ENCODE measurements around the gene PLK5. TPM values are rescaled to one million over a fixed set of nuclear protein-coding genes. Genes with fewer than 3 reads are reported as not detected.

Gene PLK5
- total and polyA plus RNA-seq, 2 experiments from 2014 or later: 0.97 to 1.2 TPM

GRCh38 chr19:1585243-1585580, 61.3 kb downstream of the PLK5 start (continued):
- TF ChIP-seq ZNF462 (CRISPR knock-in tag; IDR thresholded peaks at IDR 0.05) (no peak), JUNB (IDR thresholded peaks at IDR 0.05; ENCODE audit: unreplicated experiment) (no peak), ZNF331 (CRISPR knock-in tag; IDR thresholded peaks at IDR 0.05; ENCODE audit: low read depth) (no peak), CREB1 (CRISPR knock-in tag; IDR thresholded peaks at IDR 0.05; ENCODE audit: low read depth) (no peak)

Small RNA genes lying within 50 kb of the gene (small RNA-seq; reads per million reads assigned to genes)
- not detected for gene AC005943.2 (ENCODE audit: low replicate concordance)
- not detected for gene RN7SL477P (ENCODE audit: low replicate concordance)

Other genes starting within 250 kb of the PLK5 start
- gene FAM174C, start 248.5 kb upstream of the PLK5 start, total RNA-seq (2014; rRNA removed; shearing (Covaris generic)): 39.2 and 60.4 TPM in 2 replicates
- 62.3 and 68.0 TPM in 2 replicates for gene FAM174C, start 248.5 kb upstream of the PLK5 start, polyA plus RNA-seq (2016; fragmentation: Nextera tagmentation; extraction: Ambion mirVana)
- gene EFNA2, start 238.2 kb upstream of the PLK5 start, total RNA-seq (2014; rRNA removed; shearing (Covaris generic)): 8.2 and 10.3 TPM in 2 replicates
- 2.7 and 4.8 TPM in 2 replicates for gene EFNA2, start 238.2 kb upstream of the PLK5 start, polyA plus RNA-seq (2016; fragmentation: Nextera tagmentation; extraction: Ambion mirVana)
- 128 and 132 TPM in 2 replicates for gene NDUFS7, start 140.2 kb upstream of the PLK5 start, total RNA-seq (2014; rRNA removed; shearing (Covaris generic))
- gene NDUFS7, start 140.2 kb upstream of the PLK5 start, polyA plus RNA-seq (2016; fragmentation: Nextera tagmentation; extraction: Ambion mirVana): 201 and 203 TPM in 2 replicates
- gene GAMT, start 122.5 kb upstream of the PLK5 start, total RNA-seq (2014; rRNA removed; shearing (Covaris generic)): 21.5 and 27.3 TPM in 2 replicates
- 33.6 and 36.9 TPM in 2 replicates for gene GAMT, start 122.5 kb upstream of the PLK5 start, polyA plus RNA-seq (2016; fragmentation: Nextera tagmentation; extraction: Ambion mirVana)
- gene DAZAP1, start 116.5 kb upstream of the PLK5 start, total RNA-seq (2014; rRNA removed; shearing (Covaris generic)): 180 and 194 TPM in 2 replicates
- gene DAZAP1, start 116.5 kb upstream of the PLK5 start, polyA plus RNA-seq (2016; fragmentation: Nextera tagmentation; extraction: Ambion mirVana): 44.1 and 48.1 TPM in 2 replicates
- gene RPS15, start 85.7 kb upstream of the PLK5 start, total RNA-seq (2014; rRNA removed; shearing (Covaris generic)): 2,953 and 3,723 TPM in 2 replicates
- gene RPS15, start 85.7 kb upstream of the PLK5 start, polyA plus RNA-seq (2016; fragmentation: Nextera tagmentation; extraction: Ambion mirVana): 3,861 and 4,267 TPM in 2 replicates
- 14.3 and 18.3 TPM in 2 replicates for gene APC2, start 74.0 kb upstream of the PLK5 start, total RNA-seq (2014; rRNA removed; shearing (Covaris generic))
- gene APC2, start 74.0 kb upstream of the PLK5 start, polyA plus RNA-seq (2016; fragmentation: Nextera tagmentation; extraction: Ambion mirVana): 1.4 TPM in 2 replicates
- gene C19orf25, start 44.9 kb upstream of the PLK5 start, total RNA-seq (2014; rRNA removed; shearing (Covaris generic)): 61.1 and 64.9 TPM in 2 replicates
- gene C19orf25, start 44.9 kb upstream of the PLK5 start, polyA plus RNA-seq (2016; fragmentation: Nextera tagmentation; extraction: Ambion mirVana): 43.5 and 50.1 TPM in 2 replicates
- 5.9 and 15.1 TPM in 2 replicates for gene PCSK4, start 33.7 kb upstream of the PLK5 start, total RNA-seq (2014; rRNA removed; shearing (Covaris generic))
- 3.8 and 5.6 TPM in 2 replicates for gene PCSK4, start 33.7 kb upstream of the PLK5 start, polyA plus RNA-seq (2016; fragmentation: Nextera tagmentation; extraction: Ambion mirVana)
- 14.3 and 15.2 TPM in 2 replicates for gene REEP6, start 32.9 kb upstream of the PLK5 start, total RNA-seq (2014; rRNA removed; shearing (Covaris generic))
- gene REEP6, start 32.9 kb upstream of the PLK5 start, polyA plus RNA-seq (2016; fragmentation: Nextera tagmentation; extraction: Ambion mirVana): 20.0 and 23.4 TPM in 2 replicates
- 0.10 TPM in 1 of 2 replicates, not detected in the other for gene ADAMTSL5, start 11.1 kb upstream of the PLK5 start, total RNA-seq (2014; rRNA removed; shearing (Covaris generic))
- gene ADAMTSL5, start 11.1 kb upstream of the PLK5 start, polyA plus RNA-seq (2016; fragmentation: Nextera tagmentation; extraction: Ambion mirVana): 0.70 and 0.97 TPM in 2 replicates
- gene MEX3D, start 44.2 kb downstream of the PLK5 start, total RNA-seq (2014; rRNA removed; shearing (Covaris generic)): 78.1 and 94.9 TPM in 2 replicates
- gene MEX3D, start 44.2 kb downstream of the PLK5 start, polyA plus RNA-seq (2016; fragmentation: Nextera tagmentation; extraction: Ambion mirVana): 12.4 and 12.5 TPM in 2 replicates
- 103 and 118 TPM in 2 replicates for gene MBD3, start 68.8 kb downstream of the PLK5 start, total RNA-seq (2014; rRNA removed; shearing (Covaris generic))
- gene MBD3, start 68.8 kb downstream of the PLK5 start, polyA plus RNA-seq (2016; fragmentation: Nextera tagmentation; extraction: Ambion mirVana): 27.6 and 28.5 TPM in 2 replicates
- gene UQCR11, start 81.4 kb downstream of the PLK5 start, total RNA-seq (2014; rRNA removed; shearing (Covaris generic)): 35.3 and 46.4 TPM in 2 replicates
- gene UQCR11, start 81.4 kb downstream of the PLK5 start, polyA plus RNA-seq (2016; fragmentation: Nextera tagmentation; extraction: Ambion mirVana): 413 and 414 TPM in 2 replicates
- gene TCF3, start 128.5 kb downstream of the PLK5 start, total RNA-seq (2014; rRNA removed; shearing (Covaris generic)): 250 and 383 TPM in 2 replicates
- 166 and 186 TPM in 2 replicates for gene TCF3, start 128.5 kb downstream of the PLK5 start, polyA plus RNA-seq (2016; fragmentation: Nextera tagmentation; extraction: Ambion mirVana)
- gene ONECUT3, start 229.4 kb downstream of the PLK5 start, total RNA-seq (2014; rRNA removed; shearing (Covaris generic)): not detected in 2 replicates
- not detected in 2 replicates for gene ONECUT3, start 229.4 kb downstream of the PLK5 start, polyA plus RNA-seq (2016; fragmentation: Nextera tagmentation; extraction: Ambion mirVana)

Measured in GM23338 (cell line).